ENCODE measurements around the gene DAB2IP.

- TF ChIP-seq CTCF (IDR thresholded peaks at IDR 0.05) (no peak), ZNF532 (CRISPR knock-in tag; IDR thresholded peaks at IDR 0.05; ENCODE audit: borderline replicate concordance) (no peak), ZNF416 (CRISPR knock-in tag; IDR thresholded peaks at IDR 0.05) (no peak), JUN (CRISPR knock-in tag; IDR thresholded peaks at IDR 0.05) (no peak), NR2C2 (CRISPR knock-in tag; IDR thresholded peaks at IDR 0.05) (no peak), HMGXB4 (CRISPR knock-in tag; IDR thresholded peaks at IDR 0.05) (no peak)
Observed at GRCh38 chr9:121773286-121773953, 122.0 kb downstream of the DAB2IP start.
